Measurements from ENCODE around the gene HEXIM1.

Gene HEXIM1

GRCh38 chr17:45143094-45143670, 5.1 kb upstream of the HEXIM1 start:
- TF ChIP-seq, protein P1, sequence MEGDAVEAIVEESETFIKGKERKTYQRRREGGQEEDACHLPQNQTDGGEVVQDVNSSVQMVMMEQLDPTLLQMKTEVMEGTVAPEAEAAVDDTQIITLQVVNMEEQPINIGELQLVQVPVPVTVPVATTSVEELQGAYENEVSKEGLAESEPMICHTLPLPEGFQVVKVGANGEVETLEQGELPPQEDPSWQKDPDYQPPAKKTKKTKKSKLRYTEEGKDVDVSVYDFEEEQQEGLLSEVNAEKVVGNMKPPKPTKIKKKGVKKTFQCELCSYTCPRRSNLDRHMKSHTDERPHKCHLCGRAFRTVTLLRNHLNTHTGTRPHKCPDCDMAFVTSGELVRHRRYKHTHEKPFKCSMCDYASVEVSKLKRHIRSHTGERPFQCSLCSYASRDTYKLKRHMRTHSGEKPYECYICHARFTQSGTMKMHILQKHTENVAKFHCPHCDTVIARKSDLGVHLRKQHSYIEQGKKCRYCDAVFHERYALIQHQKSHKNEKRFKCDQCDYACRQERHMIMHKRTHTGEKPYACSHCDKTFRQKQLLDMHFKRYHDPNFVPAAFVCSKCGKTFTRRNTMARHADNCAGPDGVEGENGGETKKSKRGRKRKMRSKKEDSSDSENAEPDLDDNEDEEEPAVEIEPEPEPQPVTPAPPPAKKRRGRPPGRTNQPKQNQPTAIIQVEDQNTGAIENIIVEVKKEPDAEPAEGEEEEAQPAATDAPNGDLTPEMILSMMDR (IDR thresholded peaks at IDR 0.05; ENCODE audit: low read depth, low read length): no peak
- Histone ChIP-seq H3K4me3 (ENCODE audit: low read depth, low read length) (no peak overlapping the region), H3K4me1 (no peaks in the 10 kb centered on the region; the same call in 1 of the 2 replicates), H3K36me3 (no peaks in the 10 kb centered on the region), H3K9me3 (no peaks in the 10 kb centered on the region), H3K27me3 (no peaks in the 10 kb centered on the region)
- no peak for DNase-seq

GRCh38 chr17:45143767-45144198, 4.5 kb upstream of the HEXIM1 start:
- DNase-seq: no peak
- Histone ChIP-seq H3K9me3 (no peaks in the 10 kb centered on the region), H3K4me3 (ENCODE audit: low read depth, low read length) (no peak overlapping the region), H3K27me3 (no peaks in the 10 kb centered on the region), H3K4me1 (no peaks in the 10 kb centered on the region; the same call in 1 of the 2 replicates), H3K36me3 (no peaks in the 10 kb centered on the region)
- TF ChIP-seq, protein P1 (IDR thresholded peaks at IDR 0.05; ENCODE audit: low read depth, low read length): no peak

GRCh38 chr17:45144199-45145034, 3.9 kb upstream of the HEXIM1 start:
- H3K27me3 ChIP-seq: no peaks in the 10 kb centered on the region
- no peaks in the 10 kb centered on the region for H3K9me3 ChIP-seq
- TF ChIP-seq, protein P1 (IDR thresholded peaks at IDR 0.05; ENCODE audit: low read depth, low read length): no peak
- no peaks in the 10 kb centered on the region for H3K36me3 ChIP-seq
- DNase-seq: no peak
- H3K4me3 ChIP-seq (ENCODE audit: low read depth, low read length): no peak overlapping the region
- H3K4me1 ChIP-seq: no peaks in the 10 kb centered on the region; the same call in 1 of the 2 replicates

GRCh38 chr17:45145035-45145389, 3.3 kb upstream of the HEXIM1 start:
- H3K4me3 ChIP-seq (ENCODE audit: low read depth, low read length): no peak overlapping the region
- no peaks in the 10 kb centered on the region for H3K9me3 ChIP-seq

GRCh38 chr17:45146166-45146565, 2.1 kb upstream of the HEXIM1 start:
- TF ChIP-seq, protein P1 (IDR thresholded peaks at IDR 0.05; ENCODE audit: low read depth, low read length): no peak
- H3K27me3 ChIP-seq: no peaks in the 10 kb centered on the region
- H3K4me1 ChIP-seq: no peaks in the 10 kb centered on the region; the same call in 1 of the 2 replicates
- DNase-seq: no peak
- H3K36me3 ChIP-seq: no peaks in the 10 kb centered on the region
- H3K9me3 ChIP-seq: no peaks in the 10 kb centered on the region
- H3K4me3 ChIP-seq (ENCODE audit: low read depth, low read length): no peak overlapping the region

More at GRCh38 chr17:45145035-45145389, 3.3 kb upstream of the HEXIM1 start:
- H3K36me3 ChIP-seq: no peaks in the 10 kb centered on the region
- H3K4me1 ChIP-seq: no peaks in the 10 kb centered on the region; the same call in 1 of the 2 replicates
- DNase-seq: no peak
- no peaks in the 10 kb centered on the region for H3K27me3 ChIP-seq
- TF ChIP-seq, protein P1 (IDR thresholded peaks at IDR 0.05; ENCODE audit: low read depth, low read length): no peak

- H3K4me1 ChIP-seq: peaks cover 3% of the 10 kb centered on the region; the same call in 1 of the 2 replicates
- TF ChIP-seq, protein P1 (IDR thresholded peaks at IDR 0.05; ENCODE audit: low read depth, low read length): no peak
- H3K4me3 ChIP-seq (ENCODE audit: low read depth, low read length): peak overlapping the region; percentile 75
- DNase-seq: no peak
- H3K9me3 ChIP-seq: no peaks in the 10 kb centered on the region
- H3K27me3 ChIP-seq: no peaks in the 10 kb centered on the region
- H3K36me3 ChIP-seq: no peaks in the 10 kb centered on the region
Measured at GRCh38 chr17:45146592-45146889, 1.7 kb upstream of the HEXIM1 start.

Data from BE2C (cell line).